Activated effector memory CD4-positive, alpha-beta T cell treated with anti-CD3 and anti-CD28 coated beads, Interleukin-2, amount 50 U/mL, for 16 hours (primary cell): ENCODE data around the gene TTI1.

Experiments used
- DNase-seq: peaks from one replicate; pipeline ENCODE4 v3.0.0-alpha.2; 2020

TTI1 gene

DNA sequence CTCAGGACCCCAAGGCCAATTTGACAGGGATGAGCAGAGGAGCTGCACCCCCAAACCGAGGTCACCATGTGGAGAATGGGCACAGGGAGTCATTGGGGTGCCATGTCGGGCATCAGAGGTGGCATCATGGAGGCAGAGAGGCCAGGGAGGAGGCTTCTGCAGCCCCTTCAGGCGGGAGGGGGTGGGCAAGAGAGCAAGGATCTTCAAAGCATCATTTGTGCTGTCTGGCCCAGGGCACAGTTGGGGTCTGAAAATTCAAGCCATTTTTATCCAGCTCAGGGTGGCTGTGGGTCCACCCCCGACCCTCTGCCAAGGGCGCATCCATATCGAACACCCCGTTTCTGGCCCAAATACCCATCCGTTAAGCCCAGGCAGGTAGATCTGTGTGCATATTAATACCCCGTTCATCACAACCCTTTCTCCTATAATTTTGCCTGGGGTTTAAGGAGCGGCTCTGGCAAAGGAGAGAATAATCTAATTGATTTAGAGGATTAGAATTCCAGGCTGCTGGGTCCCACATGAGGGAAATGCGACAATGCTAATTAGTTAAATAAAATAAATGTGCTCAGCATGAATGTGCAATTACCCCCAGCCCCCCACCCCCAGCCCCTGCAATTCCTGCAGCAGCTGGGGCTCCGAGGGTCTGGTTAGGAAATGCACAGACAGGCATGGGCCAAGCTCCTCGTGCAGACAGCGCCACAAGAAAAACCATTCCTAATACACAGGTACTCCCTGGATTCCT is 98.5 kb downstream of the TTI1 start:
- DNase-seq = no peak

DNA sequence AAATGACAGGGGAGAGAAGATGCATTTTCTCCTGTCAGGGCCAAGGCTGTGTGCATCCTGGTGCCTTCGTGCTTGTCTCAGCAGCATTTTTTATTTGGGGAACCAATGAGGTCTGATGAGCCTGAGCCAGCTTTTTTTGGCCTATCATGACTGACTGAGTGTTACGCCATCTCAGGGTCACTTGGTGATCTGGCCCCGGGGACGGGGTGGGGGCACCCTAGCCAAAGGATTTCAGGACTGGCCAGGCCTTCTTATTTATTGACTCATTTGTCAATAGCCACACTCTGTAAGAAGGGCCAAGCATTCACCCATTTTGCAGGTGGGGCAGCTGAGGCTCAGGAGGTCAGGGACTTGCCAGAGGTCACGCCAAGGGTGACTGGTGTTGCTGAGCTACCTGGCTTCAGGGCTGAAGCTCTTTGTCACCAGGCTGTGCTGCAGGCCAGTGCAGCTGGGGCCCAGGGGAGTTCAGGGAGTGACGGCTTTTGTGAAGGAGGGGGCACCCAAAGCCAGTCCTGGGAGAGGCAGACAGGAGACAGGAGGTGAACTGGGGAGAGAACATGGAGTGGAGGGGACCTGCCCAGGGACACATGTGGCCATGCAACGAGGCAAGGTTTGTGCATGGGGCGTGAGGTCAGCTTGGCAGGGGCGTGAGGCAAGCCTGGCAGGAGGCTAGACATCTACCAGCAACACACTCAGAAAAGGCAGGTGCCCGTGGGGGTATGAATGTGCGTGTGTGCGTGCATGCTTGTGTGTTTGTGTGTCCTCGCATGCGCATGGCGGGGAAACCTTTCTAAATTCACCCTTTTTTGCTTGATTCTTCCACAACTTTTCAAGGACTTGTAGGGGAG is 99.2 kb downstream of the TTI1 start:
- no peak for DNase-seq
